ENCODE results near the gene SLC5A12. TPM values are rescaled to one million over a fixed set of nuclear protein-coding genes. Genes with fewer than 3 reads are reported as not detected.

Gene SLC5A12
- total RNA-seq, 1 experiment from 2014 or later: 2.3 TPM

GRCh38 chr11:26703411-26704191 lies 18.3 kb downstream of the SLC5A12 start:
- H3K36me3 ChIP-seq (replicated peaks; ENCODE audit: control insufficient read depth, insufficient read depth, low read length): no peaks in the 10 kb centered on the region
- no peaks in the 10 kb centered on the region for H3K27me3 ChIP-seq (ENCODE audit: control insufficient read depth, insufficient read depth, low read length)
- no peak for DNase-seq
- H3K4me3 ChIP-seq (ENCODE audit: insufficient read depth, low read depth, low read length): no peak overlapping the region

GRCh38 chr11:26702406-26702805 lies 19.5 kb downstream of the SLC5A12 start:
- DNase-seq: no peak
- Histone ChIP-seq H3K27me3 (ENCODE audit: control insufficient read depth, insufficient read depth, low read length) (no peaks in the 10 kb centered on the region), H3K36me3 (replicated peaks; ENCODE audit: control insufficient read depth, insufficient read depth, low read length) (no peaks in the 10 kb centered on the region), H3K4me3 (ENCODE audit: insufficient read depth, low read depth, low read length) (no peak overlapping the region)

DNA sequence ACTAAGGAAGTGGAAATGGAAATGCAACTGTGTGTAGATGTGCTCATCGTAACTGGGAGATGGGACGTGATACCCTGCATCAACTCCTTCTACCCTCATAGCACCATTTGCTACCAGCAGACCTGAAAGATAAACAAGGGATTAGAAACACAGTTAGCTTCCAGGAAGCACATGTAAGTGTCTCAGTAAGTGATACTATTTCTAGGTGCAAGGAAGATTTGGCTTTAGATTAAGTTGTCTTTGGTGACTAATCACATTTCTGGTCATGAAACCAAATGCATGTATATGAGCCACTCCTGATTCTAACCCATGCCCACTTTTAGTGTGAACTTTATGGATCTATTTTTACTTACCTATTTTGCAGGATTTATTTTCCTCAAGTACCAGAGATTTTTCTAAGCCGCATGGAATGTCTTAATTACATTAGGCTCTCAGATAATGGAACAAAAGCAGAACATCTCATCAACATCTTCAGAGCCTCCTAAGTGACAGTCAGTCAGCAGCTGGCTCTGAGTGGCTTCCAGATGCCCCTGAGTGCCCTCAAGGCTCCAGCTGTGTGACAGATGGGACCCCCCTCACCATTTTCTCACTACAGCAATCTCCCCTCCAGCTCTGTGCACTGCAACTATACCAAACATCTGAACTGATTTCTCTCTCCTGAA lies 21.2 kb downstream of the SLC5A12 start:
- H3K36me3 ChIP-seq (replicated peaks; ENCODE audit: control insufficient read depth, insufficient read depth, low read length): no peaks in the 10 kb centered on the region
- no peak for DNase-seq
- no peaks in the 10 kb centered on the region for H3K27me3 ChIP-seq (ENCODE audit: control insufficient read depth, insufficient read depth, low read length)
- no peak overlapping the region for H3K4me3 ChIP-seq (ENCODE audit: insufficient read depth, low read depth, low read length)

- Histone ChIP-seq H3K36me3 (replicated peaks; ENCODE audit: control insufficient read depth, insufficient read depth, low read length) (no peaks in the 10 kb centered on the region), H3K27me3 (ENCODE audit: control insufficient read depth, insufficient read depth, low read length) (no peaks in the 10 kb centered on the region), H3K4me3 (ENCODE audit: insufficient read depth, low read depth, low read length) (no peak overlapping the region)
- no peak for DNase-seq
Observed at GRCh38 chr11:26698224-26698623, 23.6 kb downstream of the SLC5A12 start.

DNA sequence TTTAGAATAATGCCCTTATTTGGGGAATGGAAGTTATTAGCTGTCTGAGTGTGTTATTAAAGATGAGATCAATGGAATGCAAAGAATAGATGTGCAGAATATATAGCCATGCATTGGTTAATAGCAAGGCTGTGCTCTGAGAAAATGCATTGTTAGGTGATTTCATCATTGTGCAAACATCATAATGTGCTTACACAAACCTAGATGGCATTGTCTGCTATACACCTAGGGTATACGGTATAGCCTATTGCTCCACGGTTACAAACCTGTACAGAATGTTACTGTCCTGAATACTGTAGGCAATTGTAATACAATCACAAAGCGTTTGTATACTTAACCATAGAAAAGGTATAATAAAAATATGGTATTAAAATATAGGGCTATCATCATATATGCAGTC lies 25.5 kb downstream of the SLC5A12 start:
- H3K36me3 ChIP-seq (replicated peaks; ENCODE audit: control insufficient read depth, insufficient read depth, low read length): no peaks in the 10 kb centered on the region

GRCh38 chr11:26688701-26689100 lies 33.2 kb downstream of the SLC5A12 start:
- H3K36me3 ChIP-seq (replicated peaks; ENCODE audit: control insufficient read depth, insufficient read depth, low read length): no peaks in the 10 kb centered on the region
- no peak for DNase-seq
- no peaks in the 10 kb centered on the region for H3K27me3 ChIP-seq (ENCODE audit: control insufficient read depth, insufficient read depth, low read length)
- no peak overlapping the region for H3K4me3 ChIP-seq (ENCODE audit: insufficient read depth, low read depth, low read length)

More for the DNA sequence above, 25.5 kb downstream of the SLC5A12 start:
- Histone ChIP-seq H3K27me3 (ENCODE audit: control insufficient read depth, insufficient read depth, low read length) (no peaks in the 10 kb centered on the region), H3K4me3 (ENCODE audit: insufficient read depth, low read depth, low read length) (no peak overlapping the region)
- no peak for DNase-seq

- Histone ChIP-seq H3K27me3 (ENCODE audit: control insufficient read depth, insufficient read depth, low read length) (no peaks in the 10 kb centered on the region), H3K4me3 (ENCODE audit: insufficient read depth, low read depth, low read length) (no peak overlapping the region), H3K36me3 (replicated peaks; ENCODE audit: control insufficient read depth, insufficient read depth, low read length) (no peaks in the 10 kb centered on the region)
- no peak for DNase-seq
Observed at GRCh38 chr11:26687351-26687750, 34.5 kb downstream of the SLC5A12 start.

DNA sequence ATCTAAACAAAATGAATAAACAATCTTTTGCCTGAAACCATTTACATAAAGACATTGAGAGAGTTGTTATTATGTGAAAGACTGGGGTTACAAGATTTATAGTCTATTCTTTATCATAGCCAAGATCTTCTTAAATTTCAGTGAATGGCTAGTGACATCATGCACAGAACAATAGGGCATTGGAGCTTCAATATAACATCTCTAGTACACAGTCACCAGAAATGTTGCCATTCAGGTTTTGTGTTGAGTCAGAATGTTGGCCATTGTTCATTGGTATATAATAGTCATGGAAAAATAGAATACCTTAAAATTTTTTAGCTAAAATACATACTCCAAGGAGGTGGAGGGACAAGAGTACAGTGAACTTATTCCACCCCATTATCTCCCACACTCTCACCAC lies 44.3 kb downstream of the SLC5A12 start:
- Histone ChIP-seq H3K27me3 (ENCODE audit: control insufficient read depth, insufficient read depth, low read length) (no peaks in the 10 kb centered on the region), H3K4me3 (ENCODE audit: insufficient read depth, low read depth, low read length) (no peak overlapping the region), H3K36me3 (replicated peaks; ENCODE audit: control insufficient read depth, insufficient read depth, low read length) (no peaks in the 10 kb centered on the region)
- no peak for DNase-seq

DNA sequence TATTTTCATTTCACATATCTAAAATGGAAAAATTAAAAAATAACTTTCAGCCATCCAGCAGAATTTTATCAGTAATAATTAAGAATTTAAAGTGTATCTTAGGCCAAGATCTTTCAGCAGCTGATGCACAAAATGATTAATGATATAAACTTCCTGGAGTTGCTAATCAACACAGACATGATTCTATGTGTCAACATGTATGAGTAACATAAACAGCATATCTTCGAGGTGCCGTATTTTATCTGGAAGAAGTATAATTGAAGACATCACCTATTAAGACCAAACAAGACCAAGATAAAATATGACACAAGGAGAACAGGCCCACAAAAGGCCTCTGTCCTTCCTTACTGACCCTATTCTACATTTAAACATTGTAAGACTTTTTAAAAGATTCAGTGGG lies 45.2 kb downstream of the SLC5A12 start:
- DNase-seq: no peak
- Histone ChIP-seq H3K4me3 (ENCODE audit: insufficient read depth, low read depth, low read length) (no peak overlapping the region), H3K36me3 (replicated peaks; ENCODE audit: control insufficient read depth, insufficient read depth, low read length) (no peaks in the 10 kb centered on the region), H3K27me3 (ENCODE audit: control insufficient read depth, insufficient read depth, low read length) (no peaks in the 10 kb centered on the region)

DNA sequence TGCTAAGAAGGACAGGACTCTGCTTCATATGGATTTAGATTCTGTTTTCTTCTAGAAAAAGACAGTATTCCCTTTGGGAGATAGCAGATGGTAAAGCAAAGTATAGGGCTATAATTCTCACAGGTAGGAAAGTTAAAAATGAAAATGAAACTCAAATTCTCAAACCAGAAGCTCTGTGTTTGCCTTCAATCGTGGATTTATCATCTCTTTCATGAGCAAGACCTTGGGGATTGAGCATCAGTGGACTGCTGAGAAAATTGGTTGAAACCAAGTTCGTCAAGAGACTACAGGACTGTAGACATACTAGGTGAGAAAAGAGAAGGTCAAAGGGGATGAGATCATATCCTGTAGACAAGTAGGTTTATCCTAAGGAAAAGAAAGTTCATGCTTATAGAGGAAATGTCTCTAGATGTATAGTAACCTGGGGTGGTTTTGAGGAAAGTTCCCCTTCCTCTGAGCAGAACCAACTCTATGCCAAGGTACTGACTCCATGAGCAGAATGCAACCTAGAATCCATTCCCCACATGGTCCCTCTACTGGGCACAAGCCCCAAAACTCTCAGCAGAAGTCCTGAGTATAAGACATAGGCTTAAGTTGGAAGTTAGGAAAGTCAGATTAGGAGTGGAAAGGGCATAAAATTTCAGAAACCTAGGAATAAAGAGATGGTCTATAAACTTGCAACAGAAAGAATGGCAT lies 46.5 kb downstream of the SLC5A12 start:
- no peak overlapping the region for H3K4me3 ChIP-seq (ENCODE audit: insufficient read depth, low read depth, low read length)
- DNase-seq: no peak
- H3K27me3 ChIP-seq (ENCODE audit: control insufficient read depth, insufficient read depth, low read length): no peaks in the 10 kb centered on the region
- no peaks in the 10 kb centered on the region for H3K36me3 ChIP-seq (replicated peaks; ENCODE audit: control insufficient read depth, insufficient read depth, low read length)

DNA sequence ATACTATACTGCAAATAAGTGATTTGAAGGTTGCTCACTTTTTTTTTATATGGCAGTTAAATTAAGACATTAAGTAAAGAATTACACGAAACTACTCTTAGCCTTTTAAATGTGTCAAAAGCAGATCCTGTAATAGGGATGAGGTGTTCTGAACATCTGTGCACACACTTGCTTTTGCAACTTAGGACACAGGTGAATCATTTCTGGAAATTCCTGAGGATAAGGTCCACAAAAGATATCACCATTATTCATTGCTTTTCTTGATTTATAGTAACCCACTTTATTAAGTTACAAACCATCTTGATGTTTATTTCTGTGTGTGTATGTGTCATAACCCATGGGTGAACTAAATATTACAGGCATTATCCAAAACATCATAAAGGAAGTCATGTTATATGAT lies 55.9 kb downstream of the SLC5A12 start:
- Histone ChIP-seq H3K27me3 (ENCODE audit: control insufficient read depth, insufficient read depth, low read length) (no peaks in the 10 kb centered on the region), H3K36me3 (replicated peaks; ENCODE audit: control insufficient read depth, insufficient read depth, low read length) (no peaks in the 10 kb centered on the region), H3K4me3 (ENCODE audit: insufficient read depth, low read depth, low read length) (no peak overlapping the region)
- DNase-seq: no peak

DNA sequence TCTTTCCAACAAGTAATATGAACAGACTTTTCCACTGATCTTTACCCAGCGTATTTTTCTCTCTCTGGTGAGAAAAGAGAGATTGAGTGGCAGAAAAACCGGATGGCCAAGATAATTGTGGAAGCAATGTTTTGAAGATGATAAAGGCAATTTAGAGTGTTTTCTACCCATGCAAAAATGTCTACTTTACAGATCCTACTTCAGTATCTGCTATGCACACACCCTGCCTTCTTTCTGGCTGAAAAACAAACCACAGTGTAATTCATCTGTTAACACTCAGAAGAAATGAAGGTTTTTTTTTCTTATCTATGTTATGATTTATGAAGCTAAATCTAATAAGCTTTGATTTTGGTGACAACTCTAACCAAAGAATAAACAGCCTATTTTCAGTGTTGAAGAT lies 56.8 kb downstream of the SLC5A12 start:
- Histone ChIP-seq H3K4me3 (ENCODE audit: insufficient read depth, low read depth, low read length) (no peak overlapping the region), H3K36me3 (replicated peaks; ENCODE audit: control insufficient read depth, insufficient read depth, low read length) (no peaks in the 10 kb centered on the region), H3K27me3 (ENCODE audit: control insufficient read depth, insufficient read depth, low read length) (no peaks in the 10 kb centered on the region)
- DNase-seq: no peak

GRCh38 chr11:26662916-26663315 lies 58.9 kb downstream of the SLC5A12 start:
- H3K27me3 ChIP-seq (ENCODE audit: control insufficient read depth, insufficient read depth, low read length): no peaks in the 10 kb centered on the region
- H3K36me3 ChIP-seq (replicated peaks; ENCODE audit: control insufficient read depth, insufficient read depth, low read length): no peaks in the 10 kb centered on the region
- no peak overlapping the region for H3K4me3 ChIP-seq (ENCODE audit: insufficient read depth, low read depth, low read length)
- DNase-seq: no peak

DNA sequence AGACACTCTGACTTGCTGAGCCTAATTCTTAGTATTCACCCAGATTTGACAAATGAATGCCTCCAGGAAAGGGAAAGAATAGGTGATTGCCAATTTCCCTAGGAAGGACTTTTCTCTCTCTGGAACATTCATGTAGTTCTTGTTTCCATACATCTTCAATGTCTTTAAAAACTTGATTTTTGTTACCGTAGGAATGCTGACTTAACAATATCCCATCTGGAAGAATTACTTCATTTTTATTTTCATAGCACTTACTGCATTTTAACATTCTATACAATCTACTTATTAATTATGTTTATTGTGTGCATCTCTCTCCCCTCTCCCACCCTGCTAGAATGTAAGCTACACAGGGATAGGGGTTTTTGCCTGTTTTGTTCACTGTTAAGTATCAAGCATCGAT lies 66.6 kb downstream of the SLC5A12 start:
- no peaks in the 10 kb centered on the region; the same call in 1 of the 2 replicates for H3K27me3 ChIP-seq (ENCODE audit: control insufficient read depth, insufficient read depth, low read length)
- no peak for DNase-seq
- H3K4me3 ChIP-seq (ENCODE audit: insufficient read depth, low read depth, low read length): no peak overlapping the region
- H3K36me3 ChIP-seq (replicated peaks; ENCODE audit: control insufficient read depth, insufficient read depth, low read length): no peaks in the 10 kb centered on the region

DNA sequence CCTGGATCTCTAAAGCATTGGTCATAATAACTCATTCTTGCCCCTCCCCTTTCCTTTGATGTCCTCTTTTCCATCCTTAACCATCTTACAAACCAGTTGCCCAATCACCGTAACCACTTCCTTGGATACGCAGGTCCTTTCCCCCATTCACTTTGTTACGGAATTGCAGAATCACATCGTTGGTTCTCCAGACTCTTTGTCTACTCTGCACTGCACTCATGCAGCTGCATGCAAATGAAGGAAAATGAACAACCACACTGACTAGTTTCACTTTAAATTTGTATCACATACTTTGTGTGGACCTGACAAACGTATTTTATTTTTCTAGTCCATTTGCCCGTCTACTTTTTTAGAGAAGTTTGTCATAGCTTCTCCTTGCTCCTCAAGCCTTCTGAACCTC lies 69.9 kb downstream of the SLC5A12 start:
- Histone ChIP-seq H3K36me3 (replicated peaks; ENCODE audit: control insufficient read depth, insufficient read depth, low read length) (no peaks in the 10 kb centered on the region), H3K27me3 (ENCODE audit: control insufficient read depth, insufficient read depth, low read length) (no peaks in the 10 kb centered on the region; the same call in 1 of the 2 replicates), H3K4me3 (ENCODE audit: insufficient read depth, low read depth, low read length) (no peak overlapping the region)
- DNase-seq: no peak

Data from H7 (cell line).